SK-N-SH (cell line): ENCODE data around the gene CCDC57.

Experiments used
- EP300 ChIP-seq, 2 experiments: IDR thresholded peaks; 2 replicates each; pipeline versions ENCODE4 v1.4.0 to v1.6.1; 2012; ENCODE audit warnings: borderline replicate concordance in 1 of 2, low read depth in 1 of 2, low read length in 1 of 2
- JUND ChIP-seq: IDR thresholded peaks from 2 replicates; pipeline ENCODE4 v1.4.0; 2012

GRCh38 chr17:82249896-82250581, 37.4 kb upstream of the CCDC57 start:
- TF ChIP-seq EP300 (IDR thresholded peaks at IDR 0.05; ENCODE audit: borderline replicate concordance in 1 of 2, low read depth in 1 of 2, low read length in 1 of 2): no peak
- no peak for TF ChIP-seq JUND
